DMS 273 (cell line): ENCODE measurements around the gene ATG5.

ENCODE experiments used
- DNase-seq: peaks from one replicate; lab custom pipeline; 2025; ENCODE audit not compliant: unreplicated experiment; lab: John Stamatoyannopoulos, UW

Gene ATG5

GRCh38 chr6:106184629-106185028 is 140.9 kb downstream of the ATG5 start:
- no peak for DNase-seq

- DNase-seq: no peak
Measured at GRCh38 chr6:106183430-106183829, 142.1 kb downstream of the ATG5 start.

GRCh38 chr6:106182455-106182854 is 143.1 kb downstream of the ATG5 start:
- no peak for DNase-seq

- DNase-seq: no peak
Measured at GRCh38 chr6:106181664-106182418, 143.7 kb downstream of the ATG5 start.

- DNase-seq: no peak
Measured at GRCh38 chr6:106180208-106180607, 145.4 kb downstream of the ATG5 start.

GRCh38 chr6:106178900-106179299 is 146.7 kb downstream of the ATG5 start:
- DNase-seq: no peak

GRCh38 chr6:106177786-106178185 is 147.8 kb downstream of the ATG5 start:
- no peak for DNase-seq

- DNase-seq: no peak
Measured at GRCh38 chr6:106173124-106173879, 152.3 kb downstream of the ATG5 start.

- no peak for DNase-seq
Measured at GRCh38 chr6:106170030-106170791, 155.3 kb downstream of the ATG5 start.

- DNase-seq: no peak
Measured at GRCh38 chr6:106169517-106169916, 156.0 kb downstream of the ATG5 start.

GRCh38 chr6:106168097-106168888 is 157.3 kb downstream of the ATG5 start:
- no peak for DNase-seq

- no peak for DNase-seq
Measured at GRCh38 chr6:106167096-106167814, 158.3 kb downstream of the ATG5 start.

- DNase-seq: peak; percentile 8
Measured at GRCh38 chr6:106165885-106166485, 159.6 kb downstream of the ATG5 start.

- DNase-seq: no peak
Measured at GRCh38 chr6:106163966-106164877, 161.3 kb downstream of the ATG5 start.

GRCh38 chr6:106163446-106163965 is 162.1 kb downstream of the ATG5 start:
- no peak for DNase-seq

- DNase-seq: no peak
Measured at GRCh38 chr6:106162921-106163320, 162.6 kb downstream of the ATG5 start.

- no peak for DNase-seq
Measured at GRCh38 chr6:106161893-106162292, 163.7 kb downstream of the ATG5 start.

GRCh38 chr6:106161311-106161874 is 164.2 kb downstream of the ATG5 start:
- no peak for DNase-seq
